Right atrium auricular region (tissue), 2 donors: ENCODE data around the gene NKD2. TPM values are rescaled to one million over a fixed set of nuclear protein-coding genes. Genes with fewer than 3 reads are reported as not detected.

Source experiments
- DNase-seq: peaks from one replicate; pipeline ENCODE4 v3.0.0-alpha.2; 2019; ENCODE audit warnings: low spot score
- H3K27ac ChIP-seq, 2 donors: fragments of 200-600 bp; sonication (generic); 1 replicate in 1 of 2; 2 replicates in 1 of 2; pipeline ENCODE4 v1.5.1; 2016 to 2019
- H3K27me3 ChIP-seq, 2 donors: fragments of 200-600 bp; sonication (generic); one replicate each; pipeline versions ENCODE4 v1.5.1 to v1.6.0; 2017 to 2019
- H3K36me3 ChIP-seq: fragments of 200-600 bp; sonication (generic); one replicate; pipeline ENCODE4 v1.5.1; 2016
- H3K4me1 ChIP-seq, 2 donors: fragments of 200-600 bp; sonication (generic); one replicate each; pipeline versions ENCODE4 v1.5.1 to v1.6.0; 2017 to 2019
- H3K4me3 ChIP-seq, 2 donors: fragments of 200-600 bp; sonication (generic); 1 replicate in 1 of 2; 2 replicates in 1 of 2; pipeline ENCODE4 v1.5.1; 2017 to 2019; ENCODE audit warnings: mild to moderate bottlenecking in 1 of 2, moderate library complexity in 1 of 2
- H3K9me3 ChIP-seq, 2 donors: fragments of 200-600 bp; sonication (generic); one replicate each; pipeline ENCODE4 v1.5.1; 2019
- CTCF ChIP-seq, 2 donors: fragments of 200-600 bp; sonication (generic); IDR thresholded peaks; one replicate each; pipeline ENCODE4 v1.5.1; 2019; ENCODE audit warnings: antibody characterized with exemption in 2 of 2
- total RNA-seq, 2 donors: library from RNA; depleted of rRNA; stranded (reverse); fragments of >200 nt; gene quantifications; one replicate each; pipeline ENCODE4 v1.1.0, GENCODE V29; 2016

Gene NKD2
- total RNA-seq, 2 donors from 2014 or later, result 2.4 to 2.8 TPM

GRCh38 chr5:1034986-1035385 is 26.4 kb downstream of the NKD2 start:
- no peaks in the 10 kb centered on the region for H3K36me3 ChIP-seq
- DNase-seq, result no peak
- no peak for TF ChIP-seq CTCF (IDR thresholded peaks at IDR 0.05)

GRCh38 chr5:1035421-1036405 is 27.1 kb downstream of the NKD2 start:
- H3K27me3 ChIP-seq, result no peaks in the 10 kb centered on the region
- no peaks in the 10 kb centered on the region for H3K9me3 ChIP-seq
- H3K4me1 ChIP-seq, result no peaks in the 10 kb centered on the region
- H3K36me3 ChIP-seq, result no peaks in the 10 kb centered on the region
- DNase-seq, result no peak
- TF ChIP-seq CTCF (IDR thresholded peaks at IDR 0.05), result no peak
- no peak overlapping the region for H3K27ac ChIP-seq
- H3K4me3 ChIP-seq, result no peak overlapping the region

More at GRCh38 chr5:1034986-1035385, 26.4 kb downstream of the NKD2 start:
- H3K9me3 ChIP-seq, result no peaks in the 10 kb centered on the region
- H3K27me3 ChIP-seq, result no peaks in the 10 kb centered on the region
- H3K4me3 ChIP-seq, result no peak overlapping the region
- no peak overlapping the region for H3K27ac ChIP-seq
- no peaks in the 10 kb centered on the region for H3K4me1 ChIP-seq

DNA sequence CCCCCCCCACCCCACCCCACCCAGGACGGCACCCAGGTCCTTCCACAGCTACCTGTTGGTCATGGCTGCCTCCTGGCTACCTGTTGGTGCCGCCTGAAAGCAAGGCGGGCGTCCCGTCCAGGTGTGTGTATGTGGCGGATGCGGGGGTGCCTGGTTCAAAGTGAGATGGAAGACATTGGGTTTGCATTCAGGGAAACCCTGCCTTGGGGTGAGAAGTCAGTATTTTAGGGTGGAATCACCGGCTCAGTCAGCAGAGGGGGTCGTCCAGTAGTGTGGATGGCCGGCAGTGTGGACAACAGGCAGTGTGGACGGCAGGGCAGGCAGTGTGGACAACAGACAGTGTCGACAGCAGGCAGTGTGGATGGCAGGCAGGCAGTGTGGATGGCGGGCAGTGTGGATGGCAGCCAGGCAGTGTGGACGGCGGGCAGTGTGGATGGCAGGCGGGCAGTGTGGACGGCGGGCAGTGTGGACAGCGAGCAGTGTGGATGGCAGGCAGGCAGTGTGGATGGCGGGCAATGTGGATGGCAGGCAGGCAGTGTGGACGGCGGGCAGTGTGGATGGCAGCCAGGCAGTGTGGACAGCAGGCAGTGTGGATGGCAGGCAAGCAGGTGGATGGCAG is 28.0 kb downstream of the NKD2 start:
- Histone ChIP-seq H3K4me1 (no peaks in the 10 kb centered on the region), H3K27ac (no peak overlapping the region), H3K9me3 (no peaks in the 10 kb centered on the region), H3K4me3 (no peak overlapping the region), H3K27me3 (no peaks in the 10 kb centered on the region), H3K36me3 (no peaks in the 10 kb centered on the region)
- TF ChIP-seq CTCF (IDR thresholded peaks at IDR 0.05), result no peak
- no peak for DNase-seq

DNA sequence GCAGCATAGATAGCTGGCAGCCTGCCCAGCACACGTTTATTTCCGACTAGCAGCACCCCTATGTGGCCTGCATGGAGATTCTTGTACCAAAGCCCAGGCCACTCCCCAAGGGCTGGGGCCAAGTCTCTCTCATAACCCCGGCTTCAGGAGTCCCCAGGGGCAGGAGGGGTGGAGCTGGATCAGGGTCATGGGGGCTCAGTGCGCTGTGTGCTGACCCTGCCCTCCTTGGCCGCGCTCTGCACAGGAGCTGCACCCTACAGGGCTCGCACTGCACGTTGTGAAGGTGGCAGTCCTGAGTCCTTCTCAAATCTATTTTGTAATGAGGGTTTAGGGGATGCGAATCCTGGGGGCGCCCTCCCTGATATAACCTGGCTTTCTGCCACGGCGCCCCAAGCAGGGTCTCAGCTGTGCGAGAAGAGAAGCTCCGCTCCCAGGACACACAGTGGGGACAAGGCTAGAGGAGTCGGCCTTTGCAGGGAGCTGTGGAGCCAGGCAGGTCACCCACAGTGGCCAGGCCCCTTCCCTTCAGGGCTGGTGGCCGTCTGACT is 28.6 kb downstream of the NKD2 start:
- H3K4me3 ChIP-seq, result no peak overlapping the region
- H3K27ac ChIP-seq, result no peak overlapping the region
- no peaks in the 10 kb centered on the region for H3K4me1 ChIP-seq
- no peaks in the 10 kb centered on the region for H3K36me3 ChIP-seq
- H3K9me3 ChIP-seq, result no peaks in the 10 kb centered on the region
- no peak for TF ChIP-seq CTCF (IDR thresholded peaks at IDR 0.05)
- no peak for DNase-seq
- no peaks in the 10 kb centered on the region for H3K27me3 ChIP-seq

GRCh38 chr5:1037671-1038416 is 29.2 kb downstream of the NKD2 start:
- no peaks in the 10 kb centered on the region for H3K9me3 ChIP-seq
- H3K27me3 ChIP-seq, result no peaks in the 10 kb centered on the region
- no peak overlapping the region for H3K4me3 ChIP-seq
- TF ChIP-seq CTCF (IDR thresholded peaks at IDR 0.05), result no peak
- H3K27ac ChIP-seq, result no peak overlapping the region
- no peaks in the 10 kb centered on the region for H3K4me1 ChIP-seq
- H3K36me3 ChIP-seq, result no peaks in the 10 kb centered on the region
- DNase-seq, result no peak
